ENCODE measurements around the gene SLC4A2.

The SLC4A2 gene

GRCh38 chr7:151035026-151035717 is 24.2 kb upstream of the SLC4A2 start:
- Histone ChIP-seq H3K23ac (ENCODE audit: low read depth, low read length, poor library complexity) (peak overlapping the region; percentile 67), H3K4me2 (ENCODE audit: insufficient read depth, low read length, poor library complexity, severe bottlenecking) (no peak overlapping the region), H3K4me3 (ENCODE audit: low read length in 2 of 2) (no peak overlapping the region), H2BK5ac (ENCODE audit: low read length) (no peak overlapping the region), H3K18ac (ENCODE audit: low read length) (no peak overlapping the region), H2BK120ac (ENCODE audit: low read depth, low read length) (no peak overlapping the region), H3K9me3 (replicated peaks in 1 of 2; ENCODE audit: control insufficient read depth in 2 of 2, insufficient read depth in 1 of 2, low read depth in 1 of 2, low read length in 2 of 2) (no peaks in the 10 kb centered on the region), H4K8ac (ENCODE audit: low read depth, low read length) (no peak overlapping the region), H3K14ac (ENCODE audit: low read length) (no peak overlapping the region), H2AFZ (ENCODE audit: low read length) (no peak overlapping the region), H3K27me3 (ENCODE audit: control insufficient read depth in 3 of 3, insufficient read depth in 3 of 3, low read depth in 1 of 3, low read length in 3 of 3) (no peaks in the 10 kb centered on the region), H2AK5ac (ENCODE audit: low read depth, low read length) (no peak overlapping the region), H3K27ac (replicated peaks; ENCODE audit: low read length) (no peak overlapping the region), H4K91ac (ENCODE audit: low read depth, low read length, poor library complexity) (no peak overlapping the region), H3K79me1 (ENCODE audit: low read depth, low read length) (no peaks in the 10 kb centered on the region), H2BK15ac (ENCODE audit: low read length) (no peak overlapping the region), H3K9ac (ENCODE audit: low read depth, low read length, poor library complexity) (no peak overlapping the region), H3K4me1 (ENCODE audit: control insufficient read depth in 2 of 2, insufficient read depth in 1 of 2, low read depth in 1 of 2, low read length in 2 of 2) (peaks cover 0 to 9% of the 10 kb centered on the region in 2 donors), H3K36me3 (replicated peaks in 1 of 2; ENCODE audit: control insufficient read depth in 2 of 2, insufficient read depth in 2 of 2, low read length in 2 of 2) (peaks cover 13 to 41% of the 10 kb centered on the region in 2 donors), H3K4ac (ENCODE audit: low read length) (no peak overlapping the region), H2BK12ac (ENCODE audit: low read length) (no peak overlapping the region)
- WGBS, 2 donors (ENCODE audit: extremely low coverage in 2 of 2, insufficient read length in 2 of 2, insufficient replicate concordance in 1 of 2), result no CpG with 5 or more reads among the region's 21 CpGs
- no peak for DNase-seq (ENCODE audit: low spot score)

- H2BK120ac ChIP-seq (ENCODE audit: low read depth, low read length), result no peak overlapping the region
Measured at GRCh38 chr7:151035902-151036301, 23.5 kb upstream of the SLC4A2 start.

GRCh38 chr7:151038951-151039849 is 20.2 kb upstream of the SLC4A2 start:
- no peak overlapping the region for H2AK5ac ChIP-seq (ENCODE audit: low read depth, low read length)
- H3K23ac ChIP-seq (ENCODE audit: low read depth, low read length, poor library complexity), result peak overlapping the region; percentile 70
- no CpG with 5 or more reads among the region's 12 CpGs for WGBS, 2 donors (ENCODE audit: extremely low coverage in 2 of 2, insufficient read length in 2 of 2, insufficient replicate concordance in 1 of 2)
- H3K79me1 ChIP-seq (ENCODE audit: low read depth, low read length), result no peaks in the 10 kb centered on the region
- no peak overlapping the region for H3K9ac ChIP-seq (ENCODE audit: low read depth, low read length, poor library complexity)
- H4K8ac ChIP-seq (ENCODE audit: low read depth, low read length), result peak overlapping the region; percentile 17
- H3K14ac ChIP-seq (ENCODE audit: low read length), result peak overlapping the region; percentile 71
- peaks cover 13 to 31% of the 10 kb centered on the region in 2 donors for H3K36me3 ChIP-seq (replicated peaks in 1 of 2; ENCODE audit: control insufficient read depth in 2 of 2, insufficient read depth in 2 of 2, low read length in 2 of 2)
- no peak overlapping the region for H2BK120ac ChIP-seq (ENCODE audit: low read depth, low read length)
- H3K27ac ChIP-seq (replicated peaks; ENCODE audit: low read length), result no peak overlapping the region
- H4K91ac ChIP-seq (ENCODE audit: low read depth, low read length, poor library complexity), result no peak overlapping the region
- no peak for DNase-seq (ENCODE audit: low spot score)
- no peak overlapping the region for H2BK5ac ChIP-seq (ENCODE audit: low read length)
- H2AFZ ChIP-seq (ENCODE audit: low read length), result peak overlapping the region; percentile 22
- no peak overlapping the region for H2BK12ac ChIP-seq (ENCODE audit: low read length)
- H3K4ac ChIP-seq (ENCODE audit: low read length), result no peak overlapping the region
- H2BK15ac ChIP-seq (ENCODE audit: low read length), result no peak overlapping the region
- no peak overlapping the region for H3K4me2 ChIP-seq (ENCODE audit: insufficient read depth, low read length, poor library complexity, severe bottlenecking)
- H3K18ac ChIP-seq (ENCODE audit: low read length), result no peak overlapping the region
- no peaks in the 10 kb centered on the region for H3K27me3 ChIP-seq (ENCODE audit: control insufficient read depth in 3 of 3, insufficient read depth in 3 of 3, low read depth in 1 of 3, low read length in 3 of 3)
- H3K4me1 ChIP-seq (ENCODE audit: control insufficient read depth in 2 of 2, insufficient read depth in 1 of 2, low read depth in 1 of 2, low read length in 2 of 2), result peaks cover 0 to 9% of the 10 kb centered on the region in 2 donors
- H3K4me3 ChIP-seq (ENCODE audit: low read length in 2 of 2), result no peak overlapping the region
- no peaks in the 10 kb centered on the region for H3K9me3 ChIP-seq (replicated peaks in 1 of 2; ENCODE audit: control insufficient read depth in 2 of 2, insufficient read depth in 1 of 2, low read depth in 1 of 2, low read length in 2 of 2)

More at GRCh38 chr7:151035902-151036301, 23.5 kb upstream of the SLC4A2 start:
- WGBS, 2 donors (ENCODE audit: extremely low coverage in 2 of 2, insufficient read length in 2 of 2, insufficient replicate concordance in 1 of 2), result no CpG with 5 or more reads among the region's 17 CpGs
- H2BK5ac ChIP-seq (ENCODE audit: low read length), result no peak overlapping the region
- H3K4ac ChIP-seq (ENCODE audit: low read length), result peak overlapping the region; percentile 53
- no peak overlapping the region for H2BK15ac ChIP-seq (ENCODE audit: low read length)
- H2AK5ac ChIP-seq (ENCODE audit: low read depth, low read length), result no peak overlapping the region
- H3K4me3 ChIP-seq (ENCODE audit: low read length in 2 of 2), result no peak overlapping the region
- H3K18ac ChIP-seq (ENCODE audit: low read length), result no peak overlapping the region
- H3K36me3 ChIP-seq (replicated peaks in 1 of 2; ENCODE audit: control insufficient read depth in 2 of 2, insufficient read depth in 2 of 2, low read length in 2 of 2), result peaks cover 13 to 41% of the 10 kb centered on the region in 2 donors
- no peak overlapping the region for H3K4me2 ChIP-seq (ENCODE audit: insufficient read depth, low read length, poor library complexity, severe bottlenecking)
- H3K79me1 ChIP-seq (ENCODE audit: low read depth, low read length), result no peaks in the 10 kb centered on the region
- H4K91ac ChIP-seq (ENCODE audit: low read depth, low read length, poor library complexity), result no peak overlapping the region
- H3K27me3 ChIP-seq (ENCODE audit: control insufficient read depth in 3 of 3, insufficient read depth in 3 of 3, low read depth in 1 of 3, low read length in 3 of 3), result no peaks in the 10 kb centered on the region
- H2BK12ac ChIP-seq (ENCODE audit: low read length), result no peak overlapping the region
- H2AFZ ChIP-seq (ENCODE audit: low read length), result no peak overlapping the region
- H3K14ac ChIP-seq (ENCODE audit: low read length), result no peak overlapping the region
- H3K9me3 ChIP-seq (replicated peaks in 1 of 2; ENCODE audit: control insufficient read depth in 2 of 2, insufficient read depth in 1 of 2, low read depth in 1 of 2, low read length in 2 of 2), result no peaks in the 10 kb centered on the region
- peaks cover 0 to 9% of the 10 kb centered on the region in 2 donors for H3K4me1 ChIP-seq (ENCODE audit: control insufficient read depth in 2 of 2, insufficient read depth in 1 of 2, low read depth in 1 of 2, low read length in 2 of 2)
- DNase-seq (ENCODE audit: low spot score), result no peak
- H4K8ac ChIP-seq (ENCODE audit: low read depth, low read length), result no peak overlapping the region
- H3K27ac ChIP-seq (replicated peaks; ENCODE audit: low read length), result no peak overlapping the region
- no peak overlapping the region for H3K9ac ChIP-seq (ENCODE audit: low read depth, low read length, poor library complexity)
- peak overlapping the region; percentile 80 for H3K23ac ChIP-seq (ENCODE audit: low read depth, low read length, poor library complexity)
